ENCODE measurements around the gene IGFL4.

DNA sequence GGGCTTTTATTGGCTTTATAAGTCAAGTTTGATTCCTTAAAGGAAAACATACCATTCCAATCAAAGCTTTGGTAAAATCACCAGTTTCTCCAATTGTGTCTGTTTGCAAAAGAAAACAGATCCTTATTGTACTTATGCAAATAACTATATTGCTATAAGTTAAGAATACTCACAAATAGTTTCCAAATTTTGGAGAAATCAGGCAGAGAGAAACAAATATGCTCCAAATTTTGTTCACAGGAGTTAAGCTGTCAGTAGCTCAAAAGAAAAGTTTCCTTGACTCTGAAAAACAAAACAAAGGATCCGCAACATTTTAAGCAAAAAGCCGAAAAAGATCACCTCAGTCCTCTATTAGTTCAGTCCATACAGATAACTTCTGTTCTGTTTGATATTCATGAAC lies 19.2 kb upstream of the IGFL4 start:
- TF ChIP-seq MEF2D (CRISPR knock-in tag; IDR thresholded peaks at IDR 0.05), result no peak
- no peak for TF ChIP-seq NR1H2 (CRISPR knock-in tag; IDR thresholded peaks at IDR 0.05; ENCODE audit: borderline replicate concordance, low read depth)
- no peak for TF ChIP-seq CAMTA2 (CRISPR knock-in tag; IDR thresholded peaks at IDR 0.05; ENCODE audit: borderline replicate concordance)
- no peak for TF ChIP-seq CTCF (CRISPR knock-in tag; IDR thresholded peaks at IDR 0.05)
- TF ChIP-seq HMG20A (CRISPR knock-in tag; IDR thresholded peaks at IDR 0.05; ENCODE audit: borderline replicate concordance), result no peak
- TF ChIP-seq, protein P1, sequence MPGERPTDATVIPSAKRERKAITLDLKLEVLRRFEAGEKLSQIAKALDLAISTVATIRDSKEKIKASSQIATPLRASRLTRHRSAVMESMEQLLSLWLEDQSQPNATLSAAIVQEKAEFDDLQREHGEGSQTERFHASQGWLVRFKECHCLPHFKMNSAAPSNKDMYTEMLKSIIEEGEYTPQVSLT (CRISPR knock-in tag; IDR thresholded peaks at IDR 0.05; ENCODE audit: borderline replicate concordance, low read depth), result no peak
